Stimulated activated CD4-positive, alpha-beta T cell treated with anti-CD3 and anti-CD28 coated beads, TNF-alpha, amount 100 ng/mL, for 24 hours (primary cell): ENCODE measurements around the gene TRIM7.
"Not testable (repeated sequence)": the region's sequence is repeated elsewhere in the genome, so short reads cannot be mapped to it uniquely, and the experiment has no call there.

ENCODE experiments used
- DNase-seq, 3 experiments: peaks; one replicate each; pipeline ENCODE4 v3.0.0-alpha.2; 2020; ENCODE audit warnings: low read depth in 3 of 3

The TRIM7 gene

GRCh38 chr5:181193656-181194055 lies 11.3 kb downstream of the TRIM7 start:
- no peak for DNase-seq

- no peak for DNase-seq
Observed at GRCh38 chr5:181192337-181193046, 12.5 kb downstream of the TRIM7 start.

GRCh38 chr5:181191526-181192336 lies 13.3 kb downstream of the TRIM7 start:
- DNase-seq = peak; percentile 93 to 96 (median 94)

- peak in 1 of 3 experiments; percentile 52 for DNase-seq
Observed at GRCh38 chr5:181190711-181191525, 14.1 kb downstream of the TRIM7 start.

GRCh38 chr5:181189962-181190710 lies 14.9 kb downstream of the TRIM7 start:
- DNase-seq = peak in 1 of 3 experiments; percentile 38

GRCh38 chr5:181189363-181189961 lies 15.5 kb downstream of the TRIM7 start:
- DNase-seq = peak in 2 of 3 experiments; percentile 63 to 64

GRCh38 chr5:181188700-181189362 lies 16.2 kb downstream of the TRIM7 start:
- DNase-seq = peak; percentile 67 to 76 (median 73)

- DNase-seq = peak in 2 of 3 experiments; percentile 37 to 79
Observed at GRCh38 chr5:181187500-181188213, 17.3 kb downstream of the TRIM7 start.

- DNase-seq = no peak
Observed at GRCh38 chr5:181186986-181187499, 18.0 kb downstream of the TRIM7 start.

- no peak for DNase-seq
Observed at GRCh38 chr5:181186022-181186421, 19.0 kb downstream of the TRIM7 start.

- no peak for DNase-seq
Observed at GRCh38 chr5:181185560-181185959, 19.4 kb downstream of the TRIM7 start.

GRCh38 chr5:181184845-181185216 lies 20.2 kb downstream of the TRIM7 start:
- no peak for DNase-seq

GRCh38 chr5:181182651-181183050 lies 22.3 kb downstream of the TRIM7 start:
- DNase-seq = no peak

GRCh38 chr5:181181650-181182565 lies 23.1 kb downstream of the TRIM7 start:
- peak in 2 of 3 experiments; percentile 43 to 50 for DNase-seq

- DNase-seq = not testable (repeated sequence)
Observed at GRCh38 chr5:181177559-181177958, 27.4 kb downstream of the TRIM7 start.

- DNase-seq = no peak
Observed at GRCh38 chr5:181176254-181176952, 28.6 kb downstream of the TRIM7 start.

- DNase-seq = peak; percentile 34 to 83 (median 75)
Observed at GRCh38 chr5:181173420-181174342, 31.3 kb downstream of the TRIM7 start.
